ENCODE results near the gene SLC17A7. TPM values are rescaled to one million over a fixed set of nuclear protein-coding genes. Genes with fewer than 3 reads are reported as not detected.
A peak's percentile ranks its signal among the peaks of the same experiment; 100 is the strongest.

SLC17A7 gene
- total and polyA plus RNA-seq, 2 of the 13 experiments (the other 11 are each of a cell fraction or from before 2014, with no cell fraction given) = 0.32 TPM; not detected in 1

DNA sequence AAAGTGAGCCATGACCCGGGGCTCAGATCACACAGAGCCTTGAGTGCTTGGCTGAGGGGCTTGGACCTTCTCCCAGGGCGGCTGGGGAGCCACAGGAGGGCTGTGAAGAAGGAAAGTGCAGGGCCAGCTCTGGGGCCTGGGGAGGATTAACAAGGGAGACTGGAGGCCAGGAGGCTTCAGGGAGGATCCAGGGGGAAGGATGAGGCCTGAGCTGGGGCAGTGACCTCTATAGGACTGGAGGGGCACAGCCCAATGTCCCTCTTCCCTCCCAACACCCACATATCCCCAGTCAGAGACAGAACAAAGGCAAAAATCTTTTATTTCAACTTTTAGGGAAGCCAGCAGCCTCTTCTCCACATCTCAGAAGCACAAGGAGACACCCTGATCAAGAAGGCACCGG lies 4.7 kb upstream of the SLC17A7 start:
- in situ Hi-C loops (cut with HindIII; ENCODE audit: extremely low pct_ligation_motif_present, low pct_unique_long_range_greater_than_20kb) = no loop called here
- Histone ChIP-seq H3K4me3 (replicated peaks in 1 of 3; ENCODE audit: insufficient read depth in 1 of 3, low read depth in 2 of 3, low read length in 3 of 3) (no peak overlapping the region), H4K20me1 (ENCODE audit: insufficient read depth, low read length) (peaks cover 5% of the 10 kb centered on the region; the same call in 1 of the 2 replicates), H3K4me2 (ENCODE audit: low read depth, low read length) (no peak overlapping the region), H3K79me2 (ENCODE audit: insufficient read depth, low read length) (peaks cover 11% of the 10 kb centered on the region), H2AFZ (ENCODE audit: low read length) (no peak overlapping the region), H3K27me3 (ENCODE audit: control insufficient read depth in 1 of 2, insufficient read depth in 2 of 2, low read length in 2 of 2) (peaks cover 0 to 13% of the 10 kb centered on the region in 2 experiments; a peak in 3 of 5 replicates), H3K4me1 (ENCODE audit: insufficient read depth, low read length) (peaks cover 38% of the 10 kb centered on the region), H3K9ac (ENCODE audit: insufficient read depth, low read depth, low read length) (no peak overlapping the region), H3K27ac (ENCODE audit: extremely low read length, insufficient read depth, low read length) (no peak overlapping the region), H3K36me3 (replicated peaks in 1 of 2; ENCODE audit: control insufficient read depth in 1 of 2, insufficient read depth in 2 of 2, low read length in 2 of 2) (peaks cover 6 to 25% of the 10 kb centered on the region in 2 experiments; a peak in 3 of 5 replicates), H3K9me3 (ENCODE audit: low read length) (no peaks in the 10 kb centered on the region)
- FAIRE-seq = no peak
- CTCF ChIA-PET (ENCODE audit: low intra/inter-chr PET ratio, low total read pairs) = interaction anchor here (1.2 kb wide), 1 partner anchor 54 kb away, joined by 3 read pairs; no protein-coding TSS in a partner anchor
- 80% methylated on average over 2 of the region's 3 CpGs for WGBS (ENCODE audit: low lambda C conversion rate)
- ATAC-seq = no peak
- no peak for DNase-seq (ENCODE audit: low spot score)
- POLR2A ChIA-PET = interaction anchor here (0.7 kb wide), 1 partner anchor 231 kb away, joined by 3 read pairs; no protein-coding TSS in a partner anchor
- intact Hi-C loops (cut with micrococcal nuclease; ENCODE audit: unreplicated experiment) = no loop called here
- BruUV-seq (replicated peaks) = no TSS peak
- TF ChIP-seq ZNF263 (CRISPR knock-in tag; IDR thresholded peaks at IDR 0.05) (peak; percentile 88), ZNF552 (CRISPR knock-in tag; IDR thresholded peaks at IDR 0.05; ENCODE audit: borderline replicate concordance) (no peak), ZNF124 (CRISPR knock-in tag; IDR thresholded peaks at IDR 0.05) (no peak), POLR2G (IDR thresholded peaks at IDR 0.05; ENCODE audit: low read depth, low read length) (0 out of 2 replicates have a peak, but pooled peaks have one; percentile 5), ZNF235 (CRISPR knock-in tag; IDR thresholded peaks at IDR 0.05; ENCODE audit: borderline replicate concordance) (no peak), AGO1 (IDR thresholded peaks at IDR 0.05; ENCODE audit: low read depth, low read length, poor library complexity, severe bottlenecking) (no peak), ZNF460 (CRISPR knock-in tag; IDR thresholded peaks at IDR 0.05; ENCODE audit: borderline replicate concordance) (no peak), ZSCAN22 (CRISPR knock-in tag; IDR thresholded peaks at IDR 0.05) (no peak)
- TF ChIP-seq, protein P1, sequence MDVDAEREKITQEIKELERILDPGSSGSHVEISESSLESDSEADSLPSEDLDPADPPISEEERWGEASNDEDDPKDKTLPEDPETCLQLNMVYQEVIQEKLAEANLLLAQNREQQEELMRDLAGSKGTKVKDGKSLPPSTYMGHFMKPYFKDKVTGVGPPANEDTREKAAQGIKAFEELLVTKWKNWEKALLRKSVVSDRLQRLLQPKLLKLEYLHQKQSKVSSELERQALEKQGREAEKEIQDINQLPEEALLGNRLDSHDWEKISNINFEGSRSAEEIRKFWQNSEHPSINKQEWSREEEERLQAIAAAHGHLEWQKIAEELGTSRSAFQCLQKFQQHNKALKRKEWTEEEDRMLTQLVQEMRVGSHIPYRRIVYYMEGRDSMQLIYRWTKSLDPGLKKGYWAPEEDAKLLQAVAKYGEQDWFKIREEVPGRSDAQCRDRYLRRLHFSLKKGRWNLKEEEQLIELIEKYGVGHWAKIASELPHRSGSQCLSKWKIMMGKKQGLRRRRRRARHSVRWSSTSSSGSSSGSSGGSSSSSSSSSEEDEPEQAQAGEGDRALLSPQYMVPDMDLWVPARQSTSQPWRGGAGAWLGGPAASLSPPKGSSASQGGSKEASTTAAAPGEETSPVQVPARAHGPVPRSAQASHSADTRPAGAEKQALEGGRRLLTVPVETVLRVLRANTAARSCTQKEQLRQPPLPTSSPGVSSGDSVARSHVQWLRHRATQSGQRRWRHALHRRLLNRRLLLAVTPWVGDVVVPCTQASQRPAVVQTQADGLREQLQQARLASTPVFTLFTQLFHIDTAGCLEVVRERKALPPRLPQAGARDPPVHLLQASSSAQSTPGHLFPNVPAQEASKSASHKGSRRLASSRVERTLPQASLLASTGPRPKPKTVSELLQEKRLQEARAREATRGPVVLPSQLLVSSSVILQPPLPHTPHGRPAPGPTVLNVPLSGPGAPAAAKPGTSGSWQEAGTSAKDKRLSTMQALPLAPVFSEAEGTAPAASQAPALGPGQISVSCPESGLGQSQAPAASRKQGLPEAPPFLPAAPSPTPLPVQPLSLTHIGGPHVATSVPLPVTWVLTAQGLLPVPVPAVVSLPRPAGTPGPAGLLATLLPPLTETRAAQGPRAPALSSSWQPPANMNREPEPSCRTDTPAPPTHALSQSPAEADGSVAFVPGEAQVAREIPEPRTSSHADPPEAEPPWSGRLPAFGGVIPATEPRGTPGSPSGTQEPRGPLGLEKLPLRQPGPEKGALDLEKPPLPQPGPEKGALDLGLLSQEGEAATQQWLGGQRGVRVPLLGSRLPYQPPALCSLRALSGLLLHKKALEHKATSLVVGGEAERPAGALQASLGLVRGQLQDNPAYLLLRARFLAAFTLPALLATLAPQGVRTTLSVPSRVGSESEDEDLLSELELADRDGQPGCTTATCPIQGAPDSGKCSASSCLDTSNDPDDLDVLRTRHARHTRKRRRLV (CRISPR knock-in tag; IDR thresholded peaks at IDR 0.05) = no peak
- TF ChIP-seq, protein P2, sequence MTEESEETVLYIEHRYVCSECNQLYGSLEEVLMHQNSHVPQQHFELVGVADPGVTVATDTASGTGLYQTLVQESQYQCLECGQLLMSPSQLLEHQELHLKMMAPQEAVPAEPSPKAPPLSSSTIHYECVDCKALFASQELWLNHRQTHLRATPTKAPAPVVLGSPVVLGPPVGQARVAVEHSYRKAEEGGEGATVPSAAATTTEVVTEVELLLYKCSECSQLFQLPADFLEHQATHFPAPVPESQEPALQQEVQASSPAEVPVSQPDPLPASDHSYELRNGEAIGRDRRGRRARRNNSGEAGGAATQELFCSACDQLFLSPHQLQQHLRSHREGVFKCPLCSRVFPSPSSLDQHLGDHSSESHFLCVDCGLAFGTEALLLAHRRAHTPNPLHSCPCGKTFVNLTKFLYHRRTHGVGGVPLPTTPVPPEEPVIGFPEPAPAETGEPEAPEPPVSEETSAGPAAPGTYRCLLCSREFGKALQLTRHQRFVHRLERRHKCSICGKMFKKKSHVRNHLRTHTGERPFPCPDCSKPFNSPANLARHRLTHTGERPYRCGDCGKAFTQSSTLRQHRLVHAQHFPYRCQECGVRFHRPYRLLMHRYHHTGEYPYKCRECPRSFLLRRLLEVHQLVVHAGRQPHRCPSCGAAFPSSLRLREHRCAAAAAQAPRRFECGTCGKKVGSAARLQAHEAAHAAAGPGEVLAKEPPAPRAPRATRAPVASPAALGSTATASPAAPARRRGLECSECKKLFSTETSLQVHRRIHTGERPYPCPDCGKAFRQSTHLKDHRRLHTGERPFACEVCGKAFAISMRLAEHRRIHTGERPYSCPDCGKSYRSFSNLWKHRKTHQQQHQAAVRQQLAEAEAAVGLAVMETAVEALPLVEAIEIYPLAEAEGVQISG (CRISPR knock-in tag; IDR thresholded peaks at IDR 0.05) = peak; percentile 90
